ENCODE results near the gene ERMARD.

ERMARD gene

DNA sequence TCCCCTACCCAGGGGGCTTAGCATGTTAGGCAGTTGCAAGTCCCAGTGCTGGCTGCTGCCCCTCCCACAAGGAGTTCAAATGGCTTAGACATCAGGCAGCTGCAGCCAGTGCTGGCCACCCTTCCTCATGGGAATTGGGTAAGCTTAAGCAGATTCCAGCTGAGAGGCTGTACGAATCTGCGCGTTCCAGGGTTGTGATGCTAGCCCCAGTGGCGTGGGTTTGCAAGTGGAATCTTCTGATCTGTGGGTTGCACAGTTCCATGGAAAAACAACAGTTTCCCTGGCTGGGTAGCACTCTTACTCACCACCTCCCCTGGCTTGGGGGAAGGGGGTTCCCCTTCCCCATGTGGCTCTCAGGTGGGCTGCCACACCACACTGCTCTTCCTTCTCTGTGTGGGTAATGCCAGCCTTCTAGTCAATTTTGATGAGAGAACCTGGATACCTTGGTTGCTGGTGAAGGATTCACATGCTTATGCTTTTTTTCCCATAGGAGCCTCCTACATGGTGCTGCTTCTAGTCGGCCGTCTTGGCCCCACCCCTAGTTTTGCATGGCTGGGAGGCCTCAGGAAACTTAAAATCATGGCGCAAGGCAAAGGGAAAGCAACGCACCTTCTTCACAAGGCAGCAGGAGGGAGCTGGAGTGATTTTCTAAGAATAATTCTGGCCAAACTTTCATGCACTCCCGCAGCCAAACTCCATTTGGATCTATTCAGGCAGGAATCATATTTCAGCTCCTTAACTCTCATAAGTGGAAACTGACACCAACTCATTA is 13.0 kb upstream of the ERMARD start:
- DNase-seq, result no peak

DNA sequence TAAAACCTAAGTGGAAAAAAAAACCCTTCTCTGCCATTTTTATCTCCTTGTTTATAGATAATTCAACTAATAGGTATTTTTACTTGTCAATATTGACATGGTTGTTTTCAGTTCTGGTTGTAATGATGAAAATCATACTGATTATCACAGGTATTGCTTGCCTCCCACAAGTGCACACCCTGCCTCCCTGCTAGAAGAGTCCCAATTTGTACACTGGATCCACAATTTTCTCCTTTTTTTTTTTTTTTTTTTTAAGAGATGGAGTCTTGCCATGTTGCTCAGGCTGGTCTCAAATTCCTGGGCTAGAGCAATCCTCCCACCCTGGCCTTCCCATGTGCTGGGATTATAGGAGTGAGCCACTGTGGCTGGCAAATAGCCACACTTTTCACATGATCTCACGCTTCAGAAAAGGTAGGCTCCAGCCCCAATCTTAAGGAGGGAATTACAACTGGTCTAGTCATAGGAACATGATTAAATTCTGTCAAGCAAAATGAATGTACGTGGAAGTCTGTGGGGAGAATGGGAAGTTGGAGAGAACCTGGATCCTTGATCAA is 12.4 kb upstream of the ERMARD start:
- DNase-seq, result no peak

DNA sequence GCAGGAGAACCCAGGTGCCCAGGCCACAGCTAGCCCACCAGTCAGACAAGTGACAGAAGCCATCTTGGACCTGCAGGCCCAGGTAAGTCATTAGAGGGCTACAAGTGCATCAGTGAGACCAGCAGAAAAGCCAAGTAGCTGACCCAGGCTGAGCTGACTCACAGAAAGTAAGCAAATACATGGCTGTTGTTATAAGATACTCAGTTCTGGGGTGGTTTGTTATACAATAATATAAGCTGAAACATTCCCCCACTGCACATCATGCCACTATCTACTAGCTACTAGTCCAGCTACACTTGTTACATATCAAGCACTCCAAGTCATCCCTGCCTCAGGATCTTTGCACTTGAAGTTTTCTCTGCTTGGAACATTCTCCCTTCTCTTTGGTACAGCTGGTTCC is 10.1 kb upstream of the ERMARD start:
- no peak for DNase-seq

DNA sequence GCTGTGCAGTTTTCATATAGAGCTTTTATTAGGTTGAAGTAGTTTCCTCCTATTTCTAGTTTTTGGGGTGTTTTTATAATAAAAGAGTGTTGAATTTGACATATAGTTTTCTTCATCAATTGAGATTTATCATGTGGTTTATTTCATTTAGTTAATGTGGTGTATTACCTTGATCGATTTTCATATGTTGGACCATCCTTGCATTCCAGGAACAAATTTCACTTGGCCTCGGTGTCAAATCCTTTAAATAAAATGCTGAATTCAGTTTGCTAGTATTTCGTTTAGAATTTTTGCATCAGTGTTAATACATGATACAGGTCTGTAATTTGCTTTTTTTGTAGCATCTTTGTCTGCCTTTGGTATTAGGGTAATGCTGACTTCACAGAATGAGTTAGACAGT is 6.0 kb upstream of the ERMARD start:
- no peak for DNase-seq

DNA sequence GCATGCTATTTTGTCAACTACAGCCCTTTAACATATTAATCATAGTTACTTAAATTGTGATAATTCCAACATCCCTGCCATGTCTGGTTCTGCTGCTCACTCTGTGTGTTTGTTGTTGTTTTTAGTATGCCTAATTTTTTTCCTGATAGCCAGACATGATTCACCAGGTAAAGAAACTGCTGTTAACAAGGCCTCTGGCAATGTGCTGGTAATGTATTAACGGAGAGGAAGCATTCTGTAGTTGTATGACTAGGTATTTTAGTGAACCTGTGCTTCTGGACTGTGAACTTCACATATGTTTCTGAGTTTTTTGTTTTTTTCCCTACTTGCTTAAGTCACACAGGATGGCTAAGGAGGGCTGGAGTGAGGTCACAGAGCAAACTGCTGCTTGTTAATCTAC is 4.9 kb upstream of the ERMARD start:
- no peak for DNase-seq

DNA sequence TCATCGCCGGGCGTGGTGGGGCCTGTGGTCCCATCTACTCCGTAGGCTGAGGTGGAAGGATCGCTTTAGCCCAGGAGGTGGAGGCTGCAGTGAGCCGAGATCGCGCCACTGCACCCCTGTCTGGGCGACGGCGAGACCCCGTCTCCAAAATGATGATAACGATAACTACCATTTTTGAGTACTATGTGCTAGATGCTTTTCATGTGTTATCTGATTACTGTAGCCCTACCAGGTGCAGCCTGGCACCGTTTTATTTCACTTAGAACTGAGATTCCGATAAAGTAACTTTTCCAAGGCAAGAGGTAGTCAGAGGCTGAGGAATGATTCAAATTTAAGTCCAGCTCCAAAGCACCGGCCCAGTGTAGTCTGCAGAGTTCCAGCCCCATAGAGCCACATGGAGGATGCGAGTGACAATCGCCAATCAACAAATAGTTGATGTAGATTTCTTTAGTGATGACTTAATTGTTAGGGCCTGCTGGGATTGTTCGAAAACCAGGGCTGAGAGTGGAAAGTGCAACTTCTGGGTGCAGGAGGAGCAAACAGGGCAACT is 727 bp downstream of the ERMARD start:
- peak; percentile 33 for DNase-seq

DNA sequence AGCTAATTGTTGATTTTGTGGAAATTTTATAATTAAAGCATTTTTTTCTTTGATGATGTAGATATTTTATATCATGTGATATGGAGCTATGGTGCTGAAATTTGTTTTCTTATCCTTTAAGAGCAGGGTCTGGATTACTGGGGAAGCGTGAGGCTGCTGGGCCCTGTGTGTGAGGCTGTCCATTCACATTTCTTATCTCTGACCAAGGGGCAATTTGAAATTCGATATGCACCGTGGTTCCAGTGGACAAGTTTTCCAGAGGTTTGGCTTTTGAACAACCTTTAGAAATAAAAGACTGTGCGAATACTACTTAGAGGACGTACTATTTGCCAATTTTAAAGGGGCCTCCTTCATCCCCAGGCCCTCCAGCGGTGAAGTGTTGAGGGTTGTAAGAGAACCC is 3.7 kb downstream of the ERMARD start:
- DNase-seq, result no peak

DNA sequence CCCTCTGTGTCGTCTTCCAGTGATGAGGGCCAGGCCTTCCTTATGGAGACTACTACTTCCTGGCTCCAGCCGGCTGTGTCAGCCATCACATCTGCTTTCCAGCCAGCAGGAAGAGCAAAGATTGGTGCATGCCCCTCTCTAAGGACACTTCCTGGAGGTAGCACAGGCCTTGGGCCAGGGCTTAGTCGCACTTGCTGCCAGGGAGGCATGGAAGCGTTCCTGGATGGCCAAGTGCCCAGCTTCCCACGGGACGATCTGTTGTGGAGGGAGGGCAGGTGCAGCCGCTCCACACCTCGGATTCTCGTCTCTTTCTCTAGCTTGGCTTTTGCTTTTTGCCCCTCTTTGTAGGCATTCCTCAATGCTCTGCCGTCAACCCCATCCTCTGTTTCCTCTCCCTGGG is 11.9 kb downstream of the ERMARD start:
- no peak for DNase-seq

DNA sequence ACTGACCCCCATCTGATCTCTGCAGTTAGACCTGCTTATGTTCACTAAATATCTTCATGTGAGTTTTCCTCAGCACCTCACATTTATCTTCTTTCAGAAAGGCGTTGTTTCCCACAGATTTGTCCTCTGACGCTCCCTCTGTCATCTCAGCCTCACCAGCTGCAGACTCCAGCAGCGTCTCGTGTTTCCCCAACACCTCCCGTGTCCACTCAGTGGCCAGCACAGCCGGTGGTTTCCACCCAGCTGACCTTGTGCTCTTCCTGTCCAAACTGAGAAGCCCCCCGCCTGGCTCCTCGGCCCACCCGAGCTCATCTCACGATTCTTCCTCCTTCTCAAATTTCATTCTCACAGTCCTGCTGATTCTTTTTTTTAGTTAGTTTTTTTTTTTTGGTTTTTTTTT is 12.5 kb downstream of the ERMARD start:
- DNase-seq, result no peak

DNA sequence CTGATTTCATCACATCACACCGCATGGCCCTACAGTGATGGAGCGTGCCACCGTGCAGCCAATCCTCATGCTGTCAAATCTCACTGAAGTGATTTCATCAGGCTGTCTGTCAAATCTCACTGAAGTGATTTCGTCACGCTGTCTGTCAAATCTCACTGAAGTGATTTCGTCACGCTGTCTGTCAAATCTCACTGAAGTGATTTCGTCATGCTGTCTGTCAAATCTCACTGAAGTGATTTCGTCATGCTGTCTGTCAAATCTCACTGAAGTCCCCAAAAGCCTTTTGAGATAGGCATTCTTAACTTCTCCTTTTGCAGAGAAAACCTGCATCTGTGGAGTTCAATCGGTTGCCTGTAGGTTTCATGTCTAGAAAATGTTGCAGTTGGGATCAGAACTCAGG is 14.4 kb downstream of the ERMARD start:
- DNase-seq, result peak; percentile 31

DNA sequence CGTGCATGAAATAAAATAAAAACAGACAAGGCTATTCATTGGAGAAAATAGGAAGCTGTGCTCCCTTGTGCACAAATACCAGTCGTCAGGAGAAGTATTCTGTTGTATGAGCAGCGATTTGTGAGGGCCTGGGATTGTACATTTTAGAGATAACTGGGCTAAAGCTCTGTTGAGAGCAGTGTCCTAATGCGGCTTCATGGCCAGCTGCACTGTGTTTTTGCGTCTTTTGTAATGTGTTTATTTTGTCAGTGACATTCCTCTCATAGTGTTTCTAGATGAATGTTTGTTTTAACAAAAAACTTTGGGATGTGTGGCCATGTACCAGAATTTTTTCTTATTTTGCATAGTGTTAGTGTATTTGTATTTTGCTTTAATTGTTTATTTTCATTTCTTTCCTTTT is 14.8 kb downstream of the ERMARD start:
- DNase-seq, result no peak

DNA sequence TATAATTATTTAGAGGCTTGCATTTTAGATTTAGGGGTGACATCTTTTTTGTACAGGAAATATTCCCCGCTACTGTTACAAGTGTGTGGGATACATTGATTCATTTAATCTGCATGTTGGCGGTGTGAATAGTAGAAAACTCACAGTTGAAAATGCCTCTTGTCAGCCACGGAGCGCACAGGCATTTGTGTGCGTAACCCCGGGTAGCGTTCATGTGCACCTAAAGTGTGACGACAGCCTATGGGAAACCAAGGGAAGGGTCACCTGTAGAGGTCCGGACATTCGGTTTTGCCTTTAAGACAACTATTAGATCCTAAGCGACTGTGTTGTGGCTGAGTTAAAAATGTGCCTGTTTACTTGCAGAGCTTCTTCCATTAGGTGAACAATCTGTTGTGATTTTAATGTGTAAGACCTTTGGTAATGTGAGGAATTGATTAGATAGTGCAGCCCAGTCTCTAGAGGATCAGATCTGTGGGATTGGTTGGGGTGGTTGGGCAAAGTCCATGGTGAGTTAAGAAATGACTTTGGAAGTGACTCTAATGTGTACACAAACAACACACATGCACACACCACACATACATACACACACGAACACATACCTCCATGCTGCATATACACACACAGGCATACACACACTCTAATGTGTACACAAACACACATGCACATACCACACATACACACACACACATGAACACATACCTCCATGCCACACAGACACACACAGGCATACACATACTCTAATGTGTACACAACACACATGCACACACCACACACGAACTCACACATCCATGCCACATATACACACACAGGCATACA is 15.7 kb downstream of the ERMARD start:
- DNase-seq, result no peak

DNA sequence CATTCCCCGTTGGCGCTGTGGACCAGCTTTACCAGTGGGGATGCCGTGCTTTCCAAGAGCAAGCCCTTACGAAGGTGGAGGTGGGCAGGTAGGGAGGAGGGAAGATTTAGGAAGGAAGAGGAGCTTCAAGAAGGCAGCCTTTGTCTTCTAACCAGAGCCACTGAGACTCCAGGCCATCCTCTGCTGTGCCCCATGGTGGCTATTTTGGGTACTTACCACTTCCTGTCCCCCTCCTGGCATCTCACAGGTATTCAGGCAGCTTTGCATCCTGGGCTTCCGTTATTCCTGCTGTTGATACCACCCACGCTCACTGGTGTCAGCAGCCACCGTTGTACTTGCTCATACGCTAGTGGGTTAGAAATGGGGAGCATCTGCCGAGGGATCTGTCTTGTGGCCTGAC is 22.9 kb downstream of the ERMARD start:
- DNase-seq, result no peak

DNA sequence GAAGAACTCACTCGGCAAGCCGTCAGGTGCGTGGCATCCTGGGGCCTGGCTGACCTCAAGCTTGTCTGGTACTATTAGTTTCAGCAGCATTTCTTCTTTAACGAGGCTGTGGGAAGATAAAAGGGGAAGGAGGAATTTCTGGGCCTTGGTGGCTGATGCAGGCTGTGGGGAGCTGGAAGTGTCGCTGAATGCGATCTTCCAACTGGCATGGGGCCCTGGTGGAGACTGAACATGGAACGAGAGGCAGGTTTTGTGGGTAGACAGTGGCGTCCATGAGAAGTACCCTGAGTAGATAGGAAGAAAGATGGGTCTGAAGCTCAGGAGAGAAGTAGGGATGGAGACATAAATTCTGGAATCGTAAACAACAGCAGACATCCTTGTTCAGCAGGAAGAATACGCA is 23.9 kb downstream of the ERMARD start:
- DNase-seq, result no peak

DNA sequence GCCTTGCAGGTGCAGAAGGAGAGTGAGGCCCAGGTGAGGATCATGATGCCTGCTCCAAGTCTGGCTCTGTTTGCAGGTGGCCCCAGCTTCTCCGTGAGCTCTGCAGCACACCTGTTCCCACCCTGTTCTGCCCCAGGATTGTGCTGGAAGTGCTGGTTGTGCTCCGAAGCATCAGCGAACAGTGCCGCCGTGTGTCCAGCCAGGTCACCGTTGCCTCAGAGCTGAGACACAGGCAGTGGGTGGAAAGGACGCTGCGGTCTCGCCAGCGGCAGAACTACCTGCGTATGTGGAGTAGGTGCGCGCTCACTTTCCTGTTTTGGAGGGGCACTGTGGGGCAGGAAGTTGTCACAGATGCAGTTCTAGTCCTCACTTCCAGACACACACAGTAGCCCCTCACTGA is 25.0 kb downstream of the ERMARD start:
- DNase-seq, result no peak

DNA sequence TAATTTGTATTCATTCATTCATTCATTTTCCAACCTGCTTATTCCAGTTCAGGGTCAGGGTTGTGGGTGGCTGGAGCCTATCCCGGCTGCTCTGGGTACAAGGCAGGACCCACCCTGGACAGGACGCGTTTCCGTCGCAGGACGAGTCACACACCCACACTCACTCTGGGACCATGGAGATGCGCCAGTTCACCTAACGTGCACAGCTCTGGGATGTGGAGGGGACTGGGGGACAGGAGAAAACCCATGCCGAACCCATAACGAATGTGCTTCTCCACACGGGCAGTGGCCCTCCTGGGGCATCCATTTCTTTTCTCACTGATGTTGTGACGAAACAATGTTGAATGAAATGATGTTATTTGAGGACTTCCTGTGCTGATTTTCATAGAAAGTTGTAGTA is 26.5 kb downstream of the ERMARD start:
- no peak for DNase-seq

DNA sequence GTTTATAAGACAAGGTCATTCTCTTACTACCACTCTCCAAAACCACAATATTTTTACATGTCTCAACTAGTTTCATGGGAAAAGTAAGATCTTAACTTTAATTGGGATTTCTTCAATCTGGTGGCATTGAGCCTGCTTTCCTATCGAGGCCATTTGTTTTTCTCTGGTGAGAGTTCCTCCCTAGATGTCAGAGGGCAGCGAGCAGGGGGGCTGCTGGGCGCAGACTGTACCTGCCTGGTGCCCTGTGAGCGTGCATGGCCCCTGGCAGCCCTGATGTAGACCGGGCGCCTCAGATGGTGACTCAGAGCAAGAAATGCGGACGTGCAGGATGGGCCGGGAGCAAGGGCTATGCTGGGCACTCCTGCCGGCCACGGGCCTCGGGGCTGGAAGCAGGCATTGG is 27.2 kb downstream of the ERMARD start:
- DNase-seq, result no peak

DNA sequence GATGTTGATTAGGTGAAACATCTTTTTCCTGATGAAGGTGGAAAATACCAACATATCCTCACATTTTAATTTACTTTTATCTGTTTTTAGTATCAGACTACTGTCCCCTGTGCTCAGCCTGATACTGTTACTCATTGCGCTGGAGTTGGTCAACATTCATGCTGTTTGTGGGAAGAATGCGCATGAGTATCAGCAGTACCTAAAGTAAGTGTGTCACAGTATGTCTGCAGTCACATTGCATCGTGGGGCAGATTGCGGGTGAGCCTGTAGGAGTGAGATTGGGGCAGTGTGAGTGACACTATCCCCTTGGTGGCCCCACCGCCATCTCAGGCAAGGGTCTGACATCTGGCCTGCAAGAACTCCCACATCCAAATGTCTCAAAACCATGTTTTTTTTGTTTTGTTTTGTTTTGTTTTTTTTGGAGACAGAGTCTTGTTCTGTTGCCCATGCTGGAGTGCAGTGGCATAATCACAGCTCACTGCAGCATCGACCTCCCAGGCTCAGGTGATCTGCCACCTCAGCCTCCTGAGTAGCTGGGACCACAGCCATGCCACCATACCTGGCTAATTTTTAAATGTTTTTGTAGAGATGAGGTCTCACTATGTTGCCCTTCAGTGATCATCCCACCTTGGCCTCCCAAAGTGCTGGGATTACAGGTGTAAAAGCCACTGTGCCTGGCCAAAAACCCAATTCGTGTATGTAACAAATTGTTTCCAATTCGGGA is 27.8 kb downstream of the ERMARD start:
- DNase-seq, result no peak

DNA sequence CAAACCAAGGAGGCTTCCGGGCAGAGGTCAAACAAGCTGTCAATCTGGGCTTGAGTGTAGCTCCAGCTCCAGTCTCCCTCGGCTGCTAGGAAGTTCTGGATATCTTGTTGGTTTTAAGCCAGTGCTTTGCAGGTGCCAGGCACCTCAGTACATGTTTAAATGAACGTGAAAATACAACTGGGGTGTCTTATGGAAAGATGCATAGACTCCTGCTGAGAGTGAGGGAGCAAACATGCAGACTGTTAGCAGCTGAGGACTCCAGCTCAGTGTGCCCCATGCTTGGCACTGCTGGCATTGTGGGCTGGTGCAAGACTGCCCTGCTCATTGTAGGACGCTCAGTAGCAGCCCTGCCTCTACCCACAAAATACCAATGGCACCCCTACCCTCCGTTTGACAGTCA is 28.5 kb downstream of the ERMARD start:
- DNase-seq, result no peak

DNA sequence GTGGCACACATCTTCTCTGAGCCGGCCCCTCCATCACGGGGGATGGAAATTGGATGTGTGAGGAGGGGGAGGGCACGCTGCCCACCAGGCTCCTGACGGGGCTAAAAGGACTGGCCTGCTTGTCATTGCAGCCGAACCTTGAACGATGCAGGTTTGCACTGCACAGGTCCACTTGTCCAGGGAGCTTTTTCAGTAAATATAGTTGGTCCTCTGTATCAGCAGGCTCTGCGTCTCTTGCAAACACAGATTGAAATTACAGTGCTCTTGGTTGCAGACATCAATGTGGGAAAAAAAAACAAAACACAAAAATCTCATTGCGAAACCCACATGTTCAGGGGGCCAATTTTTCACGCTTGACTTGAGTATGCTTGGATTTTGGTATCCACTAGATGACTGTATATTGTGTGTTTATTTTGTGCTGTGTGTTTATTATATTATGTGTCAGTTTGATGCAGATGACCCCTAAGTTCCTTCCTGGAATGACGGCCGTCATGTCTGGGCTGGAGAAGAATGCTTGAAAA is 29.2 kb downstream of the ERMARD start:
- no peak for DNase-seq

DNA sequence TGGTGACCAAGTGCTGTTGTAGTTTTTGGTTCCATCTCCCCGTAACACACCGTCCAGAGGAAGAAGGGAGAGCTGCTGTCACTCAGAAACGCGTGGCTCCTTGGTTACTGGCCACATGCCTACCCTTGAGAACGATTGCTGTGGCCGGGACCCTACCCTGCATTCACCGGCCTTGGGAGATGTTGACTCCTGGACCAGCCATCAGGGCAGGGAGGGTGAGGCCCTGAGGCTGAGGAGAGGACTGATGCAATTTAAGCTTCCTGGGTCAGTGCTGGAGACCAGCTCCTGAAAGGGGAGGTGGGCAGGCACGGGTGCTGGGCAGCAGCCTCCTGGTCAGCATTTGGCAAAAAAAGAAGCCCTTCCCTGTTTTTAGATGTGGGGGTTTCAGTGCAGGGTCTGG is 31.5 kb downstream of the ERMARD start:
- no peak for DNase-seq

DNA sequence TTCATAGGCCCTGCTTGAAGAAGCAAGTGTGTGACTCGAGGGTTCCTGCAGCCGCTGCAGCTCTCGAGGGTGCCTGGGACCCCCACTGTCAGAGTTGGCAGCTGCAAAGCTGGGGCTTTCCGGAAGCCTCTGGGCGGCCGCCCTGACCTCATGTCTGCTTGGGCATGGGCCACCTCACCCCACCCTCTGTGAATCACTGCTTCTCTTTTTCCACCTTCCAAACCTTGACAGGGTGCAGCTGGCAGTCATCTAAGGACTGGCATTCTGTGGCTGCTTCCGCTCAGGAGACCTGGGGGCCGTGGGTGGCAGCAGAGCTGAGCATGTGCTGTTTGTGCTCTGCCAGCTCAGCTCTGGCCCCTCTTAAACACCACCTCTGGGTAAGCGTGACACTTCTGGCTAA is 32.0 kb downstream of the ERMARD start:
- no peak for DNase-seq

Measured in hematopoietic multipotent progenitor cell treated with erythropoietin and hydrocortisone succinate and interleukin-3 and kit ligand, for 6 days (in vitro differentiated cells).